T-helper 1 cell treated with Interleukin-12 subunit alpha and Interleukin-12 subunit beta and Interleukin-4 antibody, amounts not matched to agents 30 ng/mL and 1 ng/mL, for 36 hours (primary cell): ENCODE data around the gene FLAD1. TPM values are rescaled to one million over a fixed set of nuclear protein-coding genes. Genes with fewer than 3 reads are reported as not detected.

ENCODE experiments used
- intact Hi-C: fragments of 100-400 bp; cut with micrococcal nuclease; formaldehyde crosslinking; loops from one replicate; pipeline ENCODE4 v1.15.1; 2024
- total RNA-seq: library from RNA; stranded (reverse); gene quantifications from 2 replicates; pipeline ENCODE4 v1.2.3, GENCODE V29; 2022

FLAD1 gene
- total RNA-seq: 55.8 and 56.9 TPM in 2 replicates

GRCh38 chr1:154982897-154983648, at the start of gene FLAD1:
FLAD1 (plus strand) TSS chr1:154983344; CDS start chr1:154983695, 351 bp downstream.
- intact Hi-C loops: loop anchor here (1.0 to 2.0 kb wide), 9 partner anchors 9 to 157 kb away; partner anchors contain the start of genes ADAM15, CKS1B, DPM3 and EFNA4

GRCh38 chr1:154934358-154934948, 48.7 kb upstream of the FLAD1 start:
- intact Hi-C loops: no loop called here

- intact Hi-C loops: loop anchor here (1.0 to 5.0 kb wide), 11 partner anchors 49 to 1014 kb away; partner anchors contain the start of genes ADAR, EFNA4, GATAD2B and KCNN3
These were observed 47.2 kb upstream of the FLAD1 start for GRCh38 chr1:154935749-154936554.

- intact Hi-C loops: loop anchor here (1.0 to 5.0 kb wide), 20 partner anchors 19 to 1014 kb away; partner anchors contain the start of genes ADAR, CKS1B, EFNA4 and FLAD1
These were observed 46.5 kb upstream of the FLAD1 start, which contains the start of gene PMVK for GRCh38 chr1:154936555-154937084. PMVK (minus strand) TSS chr1:154936719; CDS start chr1:154936685, 34 bp downstream.

- intact Hi-C loops: loop anchor here (1.0 to 5.0 kb wide), 17 partner anchors 18 to 1015 kb away; partner anchors contain the start of genes CKS1B, EFNA4, FLAD1 and GATAD2B
These were observed 45.8 kb upstream of the FLAD1 start for GRCh38 chr1:154937085-154937987.

GRCh38 chr1:154937988-154938386, 45.2 kb upstream of the FLAD1 start:
- intact Hi-C loops: loop anchor here (1.0 to 5.0 kb wide), 17 partner anchors 17 to 1016 kb away; partner anchors contain the start of genes CKS1B, EFNA4, FLAD1 and GATAD2B

GRCh38 chr1:154938604-154939399, 44.3 kb upstream of the FLAD1 start:
- intact Hi-C loops: loop anchor here (5.0 kb wide), 3 partner anchors 192 to 1017 kb away; partner anchors contain the start of genes GATAD2B and UBAP2L

- intact Hi-C loops: no loop called here
These were observed 43.0 kb upstream of the FLAD1 start for GRCh38 chr1:154940213-154940560.

GRCh38 chr1:154940651-154941194, 42.4 kb upstream of the FLAD1 start:
- intact Hi-C loops: no loop called here

GRCh38 chr1:154941333-154942013, 41.7 kb upstream of the FLAD1 start:
- intact Hi-C loops: no loop called here

- intact Hi-C loops: no loop called here
These were observed 39.3 kb upstream of the FLAD1 start for GRCh38 chr1:154943649-154944400.

GRCh38 chr1:154944401-154945159, 38.6 kb upstream of the FLAD1 start:
- intact Hi-C loops: no loop called here

- intact Hi-C loops: no loop called here
These were observed 37.8 kb upstream of the FLAD1 start for GRCh38 chr1:154945160-154945961.

GRCh38 chr1:154945962-154946850, 36.9 kb upstream of the FLAD1 start:
- intact Hi-C loops: no loop called here

GRCh38 chr1:154948079-154948478, 35.1 kb upstream of the FLAD1 start:
- intact Hi-C loops: no loop called here
